Measurements from ENCODE around the gene MYL5. TPM values are rescaled to one million over a fixed set of nuclear protein-coding genes. Genes with fewer than 3 reads are reported as not detected.

The MYL5 gene
- polyA plus RNA-seq, 3 donors, result 4.2 to 12.6 (median 7.2) TPM

GRCh38 chr4:657338-657833 lies 17.0 kb upstream of the MYL5 start:
- no peaks in the 10 kb centered on the region for H3K4me1 ChIP-seq (ENCODE audit: control insufficient read depth in 1 of 2, insufficient read depth in 2 of 2, low read length in 2 of 2)

GRCh38 chr4:657834-658667 lies 16.3 kb upstream of the MYL5 start:
- H3K27ac ChIP-seq (ENCODE audit: low read depth in 1 of 2, low read length in 2 of 2), result no peak overlapping the region
- H3K36me3 ChIP-seq (replicated peaks in 1 of 2; ENCODE audit: control insufficient read depth in 1 of 2, insufficient read depth in 2 of 2, low read length in 2 of 2), result no peaks in the 10 kb centered on the region
- H3K4me2 ChIP-seq (replicated peaks; ENCODE audit: extremely low read depth, low read length, poor library complexity, severe bottlenecking), result no peak overlapping the region
- peaks cover 1% of the 10 kb centered on the region for H3K4me1 Mint-ChIP-seq
- WGBS (ENCODE audit: insufficient coverage), result 94% methylated on average over 26 of the region's 27 CpGs
- H3K4me3 ChIP-seq (replicated peaks in 1 of 3; ENCODE audit: low read depth in 2 of 3, low read length in 3 of 3), result no peak overlapping the region
- H3K36me3 Mint-ChIP-seq, result no peaks in the 10 kb centered on the region
- peaks cover 2 to 3% (median 3%) of the 10 kb centered on the region in 3 donors for H3K27me3 Mint-ChIP-seq (ENCODE audit: low read depth in 3 of 3)
- TF ChIP-seq CTCF (IDR thresholded peaks at IDR 0.05), result no peak
- H3K27ac Mint-ChIP-seq, result no peak overlapping the region
- peaks cover 0 to 9% of the 10 kb centered on the region in 2 donors for H3K9me3 ChIP-seq (replicated peaks in 1 of 2; ENCODE audit: control insufficient read depth in 1 of 2, insufficient read depth in 1 of 2, low read length in 2 of 2)
- no peak overlapping the region for H3K9ac ChIP-seq (ENCODE audit: insufficient read depth, low read length, poor library complexity, severe bottlenecking)
- no peaks in the 10 kb centered on the region for H3K79me2 ChIP-seq (ENCODE audit: insufficient read depth, low read length)
- H3K27me3 ChIP-seq (ENCODE audit: control insufficient read depth in 2 of 2, insufficient read depth in 2 of 2, low read length in 2 of 2), result no peaks in the 10 kb centered on the region
- DNase-seq, result no peak
- intact Hi-C loops (cut with micrococcal nuclease), result no loop called here
- no peaks in the 10 kb centered on the region for H4K20me1 ChIP-seq (ENCODE audit: insufficient read depth, low read length)
- H3K9me3 Mint-ChIP-seq, result peaks cover 0 to 19% (median 15%) of the 10 kb centered on the region in 7 donors
- H3K4me1 ChIP-seq (ENCODE audit: control insufficient read depth in 1 of 2, insufficient read depth in 2 of 2, low read length in 2 of 2), result peaks cover 1 to 2% of the 10 kb centered on the region in 2 donors
- no peak overlapping the region for H3K4me3 Mint-ChIP-seq
- no peak overlapping the region for H2AFZ ChIP-seq (ENCODE audit: insufficient read depth, low read depth, low read length, poor library complexity, severe bottlenecking)

More at GRCh38 chr4:657338-657833, 17.0 kb upstream of the MYL5 start:
- Histone ChIP-seq H3K4me2 (replicated peaks; ENCODE audit: extremely low read depth, low read length, poor library complexity, severe bottlenecking) (no peak overlapping the region), H2AFZ (ENCODE audit: insufficient read depth, low read depth, low read length, poor library complexity, severe bottlenecking) (no peak overlapping the region), H3K27ac (ENCODE audit: low read depth in 1 of 2, low read length in 2 of 2) (no peak overlapping the region), H3K9ac (ENCODE audit: insufficient read depth, low read length, poor library complexity, severe bottlenecking) (no peak overlapping the region), H3K4me3 (replicated peaks in 1 of 3; ENCODE audit: low read depth in 2 of 3, low read length in 3 of 3) (no peak overlapping the region), H3K79me2 (ENCODE audit: insufficient read depth, low read length) (no peaks in the 10 kb centered on the region), H3K27me3 (ENCODE audit: control insufficient read depth in 2 of 2, insufficient read depth in 2 of 2, low read length in 2 of 2) (no peaks in the 10 kb centered on the region), H3K9me3 (replicated peaks in 1 of 2; ENCODE audit: control insufficient read depth in 1 of 2, insufficient read depth in 1 of 2, low read length in 2 of 2) (peaks cover 0 to 9% of the 10 kb centered on the region in 2 donors), H4K20me1 (ENCODE audit: insufficient read depth, low read length) (no peaks in the 10 kb centered on the region), H3K36me3 (replicated peaks in 1 of 2; ENCODE audit: control insufficient read depth in 1 of 2, insufficient read depth in 2 of 2, low read length in 2 of 2) (no peaks in the 10 kb centered on the region)
- intact Hi-C loops (cut with micrococcal nuclease), result no loop called here
- H3K9me3 Mint-ChIP-seq, result peaks cover 0 to 19% (median 14%) of the 10 kb centered on the region in 7 donors
- H3K27ac Mint-ChIP-seq, result no peak overlapping the region
- TF ChIP-seq CTCF (IDR thresholded peaks at IDR 0.05), result no peak
- DNase-seq, result no peak
- no peaks in the 10 kb centered on the region for H3K4me1 Mint-ChIP-seq
- H3K36me3 Mint-ChIP-seq, result no peaks in the 10 kb centered on the region
- H3K27me3 Mint-ChIP-seq (ENCODE audit: low read depth in 3 of 3), result peaks cover 3 to 4% (median 3%) of the 10 kb centered on the region in 3 donors
- 89% methylated on average over 23 of the region's 23 CpGs for WGBS (ENCODE audit: insufficient coverage)
- no peak overlapping the region for H3K4me3 Mint-ChIP-seq

Data from CD14-positive monocyte (primary cell).